NCI-H1092 treated with DMSO at 0.1 percent for 48 hours (cell line): ENCODE measurements around the gene TCERG1.

ENCODE experiments used
- DNase-seq: peaks from one replicate; lab custom pipeline; 2025; lab: John Stamatoyannopoulos, UW

Gene TCERG1

DNA sequence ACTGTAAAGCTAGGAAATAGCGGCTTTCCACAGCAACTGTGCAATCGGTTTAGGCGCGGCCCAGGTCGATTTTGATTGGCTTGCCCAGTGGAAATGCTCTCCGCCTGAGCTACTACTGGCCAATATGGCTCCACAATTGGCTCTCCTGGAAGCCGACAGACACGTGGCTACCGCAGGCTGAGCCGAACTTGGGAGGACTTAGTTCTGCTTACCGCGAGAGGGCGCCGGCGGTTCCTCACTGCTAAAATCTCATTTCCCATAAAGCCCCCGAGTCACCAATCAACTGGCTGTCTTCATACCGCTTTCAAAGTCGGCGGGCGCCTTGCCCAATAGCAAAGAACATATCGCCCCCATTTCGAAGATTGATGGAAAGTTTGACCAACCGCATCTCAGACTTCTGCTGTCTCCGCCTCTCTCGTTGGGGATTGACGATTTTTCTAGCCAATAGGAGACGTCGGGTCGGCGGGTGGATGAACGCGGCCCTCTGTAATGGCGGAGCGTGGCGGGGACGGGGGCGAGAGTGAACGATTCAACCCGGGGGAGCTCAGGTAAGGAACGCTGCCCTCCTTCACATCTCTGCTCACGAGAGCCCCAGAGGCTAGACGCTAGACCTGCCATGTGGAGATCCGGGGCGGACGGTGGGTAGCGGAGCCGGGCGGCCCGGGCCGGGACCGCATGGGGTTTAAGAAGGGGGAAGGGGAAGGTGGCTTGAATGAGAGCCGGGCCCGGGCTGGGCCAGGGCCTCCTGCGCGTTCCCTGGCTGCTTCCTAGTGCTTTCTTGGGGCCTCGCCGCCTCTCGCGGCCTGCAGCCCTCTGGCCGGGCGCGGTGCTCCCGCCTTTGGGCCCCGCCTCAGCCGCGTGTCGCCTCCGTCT is at the start of gene TCERG1:
TSS of gene TCERG1 (plus strand) at position 473 of the 873 bp plus-strand sequence. CDS start at position 490, 17 bp downstream.
- DNase-seq, result peak; percentile 98

DNA sequence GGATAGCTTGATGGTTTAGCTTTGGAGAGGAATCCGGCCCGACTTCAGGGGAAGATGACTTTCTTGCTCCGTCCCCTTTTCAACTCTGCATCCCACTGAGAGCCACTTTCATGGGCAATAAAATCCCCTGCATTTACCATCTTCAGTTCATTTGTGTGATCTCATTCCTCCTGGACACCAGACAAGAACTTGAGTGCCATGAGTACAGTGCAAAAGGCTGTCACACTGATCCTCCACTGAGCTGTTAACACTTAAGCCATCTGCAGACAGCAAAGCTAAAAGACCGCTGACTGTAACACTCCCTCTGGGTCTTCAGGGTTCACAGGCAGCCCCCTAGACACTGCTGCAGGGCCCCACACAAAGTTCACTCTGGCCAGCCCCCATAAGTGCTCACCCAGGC is 48.3 kb upstream of the TCERG1 start:
- DNase-seq, result no peak

- no peak for DNase-seq
Observed at GRCh38 chr5:146399481-146399880, 47.7 kb upstream of the TCERG1 start.

DNA sequence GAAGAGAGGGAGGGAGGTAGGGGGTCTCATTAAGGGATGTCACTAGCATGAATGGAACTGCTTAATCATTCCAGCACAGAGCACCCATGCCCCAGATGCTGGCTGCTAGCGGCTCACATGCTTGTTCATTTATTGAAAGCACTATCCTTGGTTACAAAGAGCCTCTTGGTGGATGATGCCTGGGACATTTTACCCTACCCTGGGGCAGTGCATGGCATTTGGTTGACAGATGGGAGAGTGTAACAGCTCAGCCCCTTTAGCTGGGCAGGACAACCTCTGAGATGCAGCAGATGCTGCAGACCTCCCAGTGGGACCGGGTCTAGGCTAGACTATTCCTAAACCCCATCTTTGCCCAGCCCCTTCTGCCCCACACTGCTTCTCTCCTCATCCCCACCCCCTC is 46.9 kb upstream of the TCERG1 start:
- DNase-seq, result no peak

DNA sequence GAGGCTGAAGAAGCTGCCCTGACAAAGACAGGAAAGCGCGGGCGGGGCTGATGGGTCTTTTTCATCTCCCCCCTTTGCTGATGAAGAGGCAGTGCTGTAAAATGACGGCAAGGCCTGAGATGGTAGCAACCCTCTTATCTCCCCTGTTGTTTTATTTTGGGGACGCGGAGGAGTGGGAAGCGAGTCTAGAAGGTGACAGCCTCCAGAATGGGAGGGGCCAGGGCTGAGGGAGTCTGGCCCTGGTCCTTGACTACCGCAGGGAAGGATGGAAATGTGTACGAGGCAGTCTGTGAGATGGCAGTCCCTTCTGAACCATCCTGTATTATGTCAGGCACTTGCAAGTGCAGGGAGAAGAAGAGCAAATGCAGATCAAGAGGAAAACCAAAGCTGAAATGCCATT is 46.1 kb upstream of the TCERG1 start:
- DNase-seq, result no peak

- DNase-seq, result no peak
Observed at GRCh38 chr5:146402949-146403348, 44.2 kb upstream of the TCERG1 start.

- no peak for DNase-seq
Observed at GRCh38 chr5:146409054-146409671, 38.0 kb upstream of the TCERG1 start.

GRCh38 chr5:146410272-146410671 is 36.9 kb upstream of the TCERG1 start:
- DNase-seq, result no peak

- no peak for DNase-seq
Observed at GRCh38 chr5:146419696-146420095, 27.4 kb upstream of the TCERG1 start.

DNA sequence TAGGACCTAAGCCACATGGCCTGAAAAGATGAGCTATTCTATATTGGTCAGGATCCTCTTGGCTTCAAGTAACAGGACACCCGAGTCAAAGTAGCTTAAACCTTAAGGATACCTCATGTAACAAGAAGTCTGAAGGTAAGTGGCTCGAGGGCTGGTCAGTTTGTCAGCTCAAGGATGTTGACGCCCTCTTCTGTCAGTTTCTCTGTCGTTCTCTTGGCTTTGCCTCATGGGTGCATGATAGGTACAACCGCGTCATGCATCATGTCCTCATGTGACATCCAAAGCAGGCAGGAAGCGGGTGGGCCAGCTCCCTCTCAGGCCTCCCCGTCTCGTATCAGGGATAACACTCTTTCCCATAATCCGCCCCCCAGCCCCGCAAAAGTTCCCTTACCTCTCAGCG is 22.1 kb upstream of the TCERG1 start:
- DNase-seq, result no peak

GRCh38 chr5:146426305-146426704 is 20.8 kb upstream of the TCERG1 start:
- no peak for DNase-seq

- peak; percentile 24 for DNase-seq
Observed at GRCh38 chr5:146426853-146427618, 20.1 kb upstream of the TCERG1 start.

DNA sequence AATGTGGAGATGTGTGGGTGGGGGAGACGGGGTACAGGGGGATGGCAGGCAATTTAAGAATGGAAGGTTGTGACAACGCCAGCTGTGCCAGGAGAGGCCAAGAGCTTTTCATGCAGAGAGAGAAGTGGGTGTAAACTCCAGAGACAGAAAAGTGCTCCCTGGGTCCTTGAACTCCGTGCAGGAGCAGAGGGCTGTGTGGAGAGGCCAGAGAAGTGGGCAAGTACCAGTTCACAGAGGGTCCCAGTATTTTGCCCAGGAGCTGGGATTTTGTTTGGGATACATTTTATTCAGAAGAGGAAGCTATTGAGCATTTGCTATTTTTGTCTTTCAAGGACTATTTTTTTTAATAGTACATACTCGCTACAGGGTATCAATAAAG is 19.5 kb upstream of the TCERG1 start:
- no peak for DNase-seq

DNA sequence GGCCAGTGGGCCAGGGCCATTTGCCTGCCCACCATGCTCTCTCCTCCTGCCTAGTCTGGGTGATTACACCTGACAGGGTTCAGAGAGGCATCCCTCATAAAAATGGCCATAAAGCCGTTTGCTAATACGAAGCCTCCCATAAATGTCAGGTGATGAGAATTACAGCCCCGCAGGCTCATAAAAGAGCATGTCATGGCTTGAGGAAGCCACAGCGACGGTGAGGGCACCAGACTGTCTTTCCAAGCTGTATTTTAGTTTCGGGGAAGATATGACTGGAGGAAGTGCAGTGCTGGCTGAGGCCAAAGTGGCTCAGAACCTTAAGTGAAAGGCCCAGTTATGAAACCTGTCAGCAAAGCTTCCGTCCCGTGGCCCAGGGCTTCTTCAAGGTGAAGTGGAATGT is 18.5 kb upstream of the TCERG1 start:
- no peak for DNase-seq

GRCh38 chr5:146440353-146440752 is 6.8 kb upstream of the TCERG1 start:
- no peak for DNase-seq

DNA sequence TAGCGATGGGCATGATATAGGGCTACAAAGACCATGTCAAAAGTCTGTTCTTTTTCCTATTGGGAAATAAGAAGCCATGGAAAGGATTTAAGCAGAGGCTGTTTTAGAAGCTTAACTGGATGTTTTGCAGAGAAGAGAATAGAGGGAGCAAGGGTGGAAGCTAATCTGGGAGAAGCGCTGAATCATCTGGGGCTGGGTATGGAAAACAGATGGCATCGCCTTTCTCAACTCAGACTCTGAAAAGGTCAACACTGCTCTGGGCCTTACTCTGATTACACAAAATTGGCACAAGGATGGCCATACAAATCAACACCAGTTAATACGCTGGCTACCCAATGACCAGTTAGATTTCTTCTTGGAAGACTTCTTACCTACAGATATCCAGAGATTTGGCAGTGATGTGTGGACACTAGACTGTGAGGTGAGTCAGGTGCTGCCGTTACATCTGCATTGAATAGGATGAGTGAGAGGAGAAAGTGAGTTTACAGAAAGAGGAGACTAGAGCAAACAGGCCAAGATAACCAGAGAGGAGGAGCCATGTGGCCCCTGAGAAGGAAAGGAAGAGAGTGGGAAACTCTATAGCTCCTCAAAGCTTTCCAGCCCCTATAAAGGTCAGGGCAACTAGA is 6.2 kb upstream of the TCERG1 start:
- no peak for DNase-seq

DNA sequence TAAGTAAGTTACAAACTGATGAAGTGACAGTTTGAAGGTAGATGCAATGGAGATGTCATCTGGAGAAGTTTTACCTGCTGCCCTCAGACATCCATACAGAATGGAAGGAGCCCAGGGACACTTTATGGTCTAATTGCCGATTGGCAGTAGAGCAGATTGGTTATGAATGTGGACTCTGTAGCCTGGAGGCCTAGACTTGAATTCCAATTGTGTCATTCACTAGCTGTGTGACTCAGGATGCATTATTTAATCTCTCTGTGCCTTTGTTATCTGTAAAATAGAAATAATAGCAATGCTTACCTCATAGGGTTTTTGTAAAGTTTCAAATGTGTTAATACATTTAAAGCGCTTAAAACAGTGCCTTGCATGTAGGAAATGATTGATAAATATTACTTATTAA is 5.2 kb upstream of the TCERG1 start:
- no peak for DNase-seq

DNA sequence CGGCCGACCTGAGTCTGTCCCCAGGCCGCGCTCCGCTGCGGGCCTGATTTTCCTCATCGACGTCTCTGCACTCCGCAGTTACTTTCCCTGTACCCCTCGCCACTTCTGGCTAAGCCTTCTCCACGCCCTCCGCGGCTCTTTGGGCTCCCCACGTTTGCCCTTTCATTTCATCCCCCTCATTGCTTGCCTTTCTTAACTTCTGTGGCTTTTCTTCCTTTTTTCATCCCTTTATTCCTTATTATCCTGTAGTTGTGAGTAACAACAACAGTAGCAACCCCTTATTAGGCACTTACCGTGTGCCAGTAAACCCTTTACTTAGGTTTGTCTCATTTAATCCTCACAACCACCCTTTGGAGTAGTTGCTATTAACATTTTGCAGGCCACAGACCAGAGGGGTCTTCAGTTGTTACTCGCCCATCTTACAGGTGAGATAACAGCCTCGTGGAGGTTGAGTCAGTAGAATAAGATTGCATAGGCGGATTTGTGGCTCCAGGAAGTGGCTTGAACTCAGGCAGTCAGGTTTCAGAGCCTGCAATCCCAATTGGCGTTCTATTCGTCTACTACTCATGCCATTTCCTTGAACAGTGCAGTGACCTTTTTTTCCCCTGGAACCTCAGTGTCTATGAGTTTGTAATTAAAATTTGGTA is 724 bp downstream of the TCERG1 start:
- DNase-seq, result peak; percentile 6

- no peak for DNase-seq
Observed at GRCh38 chr5:146448783-146449519, 1.8 kb downstream of the TCERG1 start.

DNA sequence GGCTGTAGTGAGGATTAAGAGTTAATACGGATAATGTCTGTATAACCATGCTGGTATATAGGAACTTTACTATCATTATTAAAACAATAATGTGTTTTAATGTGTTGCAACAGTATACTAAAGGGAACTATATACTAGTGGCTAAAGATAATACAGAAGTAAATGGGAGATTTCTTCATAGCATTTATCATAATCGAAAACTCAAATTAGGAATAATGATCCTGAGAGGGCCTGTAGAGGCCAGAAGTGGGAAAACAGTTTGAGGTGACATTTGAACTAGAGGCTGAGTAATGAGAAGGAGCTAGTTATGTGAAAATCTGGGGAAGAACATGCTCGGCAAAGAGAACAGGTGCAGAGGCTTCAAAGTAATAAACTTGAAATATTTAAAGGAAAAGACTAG is 2.9 kb downstream of the TCERG1 start:
- DNase-seq, result no peak

DNA sequence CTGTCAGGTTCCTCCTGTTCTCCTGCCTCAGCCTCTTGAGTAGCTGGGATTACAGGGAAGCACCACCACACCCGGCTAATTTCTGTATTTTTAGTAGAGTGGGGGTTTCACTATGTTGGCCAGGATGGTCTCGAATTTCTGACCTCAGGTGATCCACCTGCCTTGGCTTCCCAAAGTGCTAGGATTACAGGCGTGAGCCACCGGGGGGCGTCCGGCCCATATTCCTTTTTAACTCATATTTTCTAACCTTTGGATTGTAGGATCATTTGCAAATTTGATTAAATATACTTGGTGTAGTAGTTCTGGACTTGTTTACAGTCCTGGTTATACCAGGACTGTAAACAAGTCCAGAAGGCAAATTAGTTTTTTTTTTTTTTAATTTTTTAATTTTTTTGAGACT is 4.3 kb downstream of the TCERG1 start:
- no peak for DNase-seq
